Hepatocyte (in vitro differentiated cells): ENCODE data around the gene AARSD1.

Source experiments
- CTCF ChIP-seq: fragments of 200-600 bp; sonication (generic); IDR thresholded peaks from 2 replicates; pipeline ENCODE4 v1.5.1; 2016; ENCODE audit warnings: antibody characterized with exemption, mild to moderate bottlenecking; ENCODE audit not compliant: poor library complexity
- EZH2 ChIP-seq: fragments of 200-600 bp; sonication (generic); IDR thresholded peaks from 2 replicates; pipeline ENCODE4 v1.6.1; 2016; ENCODE audit warnings: antibody characterized with exemption, mild to moderate bottlenecking, borderline replicate concordance
- EZH2phosphoT487 ChIP-seq: fragments of 200-600 bp; sonication (generic); IDR thresholded peaks from one replicate; pipeline ENCODE4 v1.6.1; 2018; ENCODE audit warnings: antibody characterized with exemption, mild to moderate bottlenecking, low read depth, moderate library complexity; ENCODE audit not compliant: unreplicated experiment, severe bottlenecking

GRCh38 chr17:42904110-42904469 is 60.2 kb downstream of the AARSD1 start:
- no peak for TF ChIP-seq EZH2phosphoT487
- no peak for TF ChIP-seq CTCF
- no peak for TF ChIP-seq EZH2
